GM12872 (cell line): Measurements from ENCODE around the gene EPHA2.
A peak's percentile ranks its signal among the peaks of the same experiment; 100 is the strongest.

Experiments
- CTCF ChIP-seq: IDR thresholded peaks from 3 replicates; pipeline ENCODE4 v1.5.1; 2011; ENCODE audit warnings: low read depth, mild to moderate bottlenecking, low read length, moderate library complexity; ENCODE audit not compliant: insufficient read depth

EPHA2 gene

DNA sequence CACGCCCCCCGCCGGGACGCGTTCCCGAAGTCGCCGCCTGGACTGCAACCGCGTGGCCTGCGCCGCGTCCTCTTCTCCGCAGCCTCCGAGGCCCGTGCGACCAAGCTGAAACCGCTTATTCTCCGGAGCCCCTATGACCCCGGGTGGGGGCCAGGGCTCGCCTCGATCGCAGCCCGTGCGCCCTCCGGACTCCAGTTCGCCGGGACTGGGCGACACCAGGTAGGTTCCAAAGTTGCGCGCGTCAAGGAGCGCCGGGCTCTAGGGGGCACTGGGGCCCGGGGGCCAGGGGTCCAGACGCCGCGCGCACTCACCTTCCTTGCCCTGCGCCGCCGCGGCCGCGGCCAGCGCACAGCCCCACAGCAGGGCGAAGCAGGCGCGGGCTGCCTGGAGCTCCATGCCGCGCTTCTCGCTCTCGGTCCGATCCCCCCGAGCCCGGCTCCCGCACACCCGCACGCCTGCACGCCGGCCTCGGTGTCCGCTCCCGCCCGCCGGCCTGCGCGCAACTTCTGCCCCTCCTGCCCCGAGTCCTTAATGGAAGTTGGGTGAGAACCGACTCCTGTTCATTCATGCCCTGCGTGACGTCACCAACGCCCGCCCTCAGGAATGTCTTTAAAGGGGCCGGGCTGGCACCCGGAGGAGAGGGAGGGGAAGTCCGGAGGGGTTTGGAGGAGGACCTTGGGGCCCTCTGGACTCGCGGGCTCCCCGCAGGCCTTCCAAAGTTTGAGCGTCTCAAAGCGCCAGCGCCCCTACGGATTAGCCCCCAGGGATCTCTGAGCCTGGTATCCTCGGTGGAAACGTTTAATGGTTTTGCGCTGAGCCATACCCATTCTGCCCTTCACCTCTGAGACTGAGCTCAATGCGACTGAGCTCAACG lies at the start of gene EPHA2:
EPHA2 (minus strand) TSS at position 533 of the 874 bp plus-strand sequence; CDS start at position 396, 137 bp downstream.
- TF ChIP-seq CTCF, result no peak

DNA sequence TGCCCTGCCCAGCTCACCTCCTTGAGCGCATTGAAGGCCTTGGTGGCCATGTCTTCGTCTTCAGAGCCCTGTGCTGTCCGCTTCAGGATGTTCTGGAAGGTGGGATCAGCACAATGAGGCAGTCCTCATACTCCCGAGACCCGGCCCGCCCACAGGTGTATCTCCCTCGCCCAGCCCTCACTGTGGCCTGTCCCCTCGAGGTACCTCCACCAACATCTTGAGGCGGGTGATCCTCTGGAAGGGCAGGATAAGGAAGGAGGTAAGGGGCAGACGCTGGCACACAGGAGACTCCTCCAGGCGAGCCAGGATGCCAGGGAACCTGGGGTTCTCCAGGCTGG lies 49.4 kb upstream of the EPHA2 start:
- no peak for TF ChIP-seq CTCF

- peak; percentile 56 for TF ChIP-seq CTCF
Observed at GRCh38 chr1:16204634-16205333, 48.9 kb upstream of the EPHA2 start.

- TF ChIP-seq CTCF, result no peak
Observed at GRCh38 chr1:16204216-16204615, 48.3 kb upstream of the EPHA2 start.

DNA sequence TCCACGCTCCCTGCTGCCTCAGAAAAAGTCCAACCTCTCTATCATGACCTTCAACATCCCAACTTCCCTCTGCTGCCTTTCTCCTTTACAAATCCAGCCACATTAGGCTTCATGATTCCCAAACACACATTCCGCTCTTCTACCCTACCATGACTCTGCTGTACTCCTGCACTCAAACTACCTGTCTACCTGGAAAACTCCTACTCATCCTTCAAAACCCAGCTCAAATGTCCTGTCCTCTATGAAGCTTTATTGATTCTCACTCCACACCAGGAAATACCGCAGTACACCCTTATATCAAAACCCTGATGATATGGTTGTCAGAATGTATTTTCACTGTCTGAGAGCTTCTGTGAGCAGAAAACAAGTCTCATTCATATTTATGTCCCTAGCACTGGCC lies 47.7 kb upstream of the EPHA2 start:
- no peak for TF ChIP-seq CTCF

DNA sequence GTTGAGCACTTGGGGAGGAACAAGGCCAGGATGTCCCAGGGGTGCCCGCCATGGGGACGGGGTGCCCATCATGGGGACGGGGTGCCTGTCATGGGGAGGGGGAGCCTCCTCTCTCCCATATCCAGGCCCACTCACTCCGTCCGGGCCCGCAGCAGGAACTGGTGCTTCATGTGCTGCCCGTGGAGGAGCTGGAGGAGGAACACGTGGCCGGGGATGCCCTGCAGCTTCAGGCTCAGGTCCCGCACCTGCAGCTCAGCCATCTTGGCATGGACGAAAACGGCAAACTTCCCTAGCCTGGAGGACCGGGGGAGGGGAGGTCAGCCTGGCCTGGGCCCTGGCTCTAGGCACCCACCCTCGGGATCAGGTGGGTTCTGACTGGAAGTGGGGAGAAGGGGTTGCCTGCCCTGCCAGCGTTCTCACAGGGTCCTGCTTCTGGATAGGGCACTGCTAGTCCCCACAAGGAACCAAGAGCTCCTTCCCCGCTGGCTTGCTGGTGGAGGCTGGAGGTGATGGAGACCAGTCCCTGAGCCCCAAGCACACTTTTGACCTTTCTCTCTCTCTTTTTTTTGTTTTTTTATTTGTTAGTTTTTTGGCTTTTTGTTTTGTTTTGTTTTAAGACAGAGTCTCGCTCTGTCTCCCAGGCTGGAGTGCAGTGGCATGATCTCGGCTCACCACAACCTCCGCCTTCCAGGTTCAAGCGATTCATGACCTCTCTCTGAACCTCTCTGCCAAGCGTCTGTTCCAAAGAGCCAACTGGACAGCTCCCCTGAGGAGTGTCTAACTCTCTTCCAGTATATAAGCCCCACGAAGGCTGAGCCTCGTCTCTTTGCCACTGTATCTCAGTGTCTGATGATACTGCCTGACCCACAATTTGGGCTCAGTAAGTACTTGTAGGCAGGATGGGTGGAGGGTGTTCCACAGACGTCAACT lies 46.7 kb upstream of the EPHA2 start:
- no peak for TF ChIP-seq CTCF

- TF ChIP-seq CTCF, result no peak
Observed at GRCh38 chr1:16199700-16200099, 43.8 kb upstream of the EPHA2 start.
